SK-N-SH (cell line): ENCODE data around the gene CLINT1.

ENCODE experiments used
- EP300 ChIP-seq, 2 experiments: IDR thresholded peaks; 2 replicates each; pipeline versions ENCODE4 v1.4.0 to v1.6.1; 2012; ENCODE audit warnings: borderline replicate concordance in 1 of 2, low read depth in 1 of 2, low read length in 1 of 2
- EZH2phosphoT487 ChIP-seq: fragments of 200-600 bp; sonication (generic); IDR thresholded peaks from 2 replicates; pipeline ENCODE4 v1.6.1; 2017; ENCODE audit warnings: low read depth, mixed run types, mild to moderate bottlenecking, antibody characterized with exemption, moderate library complexity, borderline replicate concordance
- JUND ChIP-seq: IDR thresholded peaks from 2 replicates; pipeline ENCODE4 v1.4.0; 2012
- MAX ChIP-seq: IDR thresholded peaks from 2 replicates; pipeline ENCODE4 v1.4.0; 2012; ENCODE audit warnings: low read depth
- POLR2AphosphoS5 ChIP-seq: IDR thresholded peaks from 2 replicates; pipeline ENCODE4 v1.6.1; 2012; ENCODE audit warnings: low read depth, low read length
- RFX5 ChIP-seq: IDR thresholded peaks from 2 replicates; pipeline ENCODE4 v1.6.1; 2012; ENCODE audit warnings: mild to moderate bottlenecking, improper control_type of control experiment, low read length
- YY1 ChIP-seq: IDR thresholded peaks from 2 replicates; pipeline ENCODE4 v1.4.0; 2012; ENCODE audit warnings: low read depth, mild to moderate bottlenecking
- TF ChIP-seq, protein P1 (sequence below): IDR thresholded peaks from 2 replicates; pipeline ENCODE4 v1.4.0; 2012; ENCODE audit warnings: low read depth, borderline replicate concordance
- TF ChIP-seq, protein P2 (sequence below): fragments of 200-600 bp; sonication (generic); IDR thresholded peaks from 2 replicates; pipeline ENCODE4 v1.6.1; 2017; ENCODE audit warnings: antibody characterized with exemption, mild to moderate bottlenecking, moderate library complexity

- TF ChIP-seq, protein P1, sequence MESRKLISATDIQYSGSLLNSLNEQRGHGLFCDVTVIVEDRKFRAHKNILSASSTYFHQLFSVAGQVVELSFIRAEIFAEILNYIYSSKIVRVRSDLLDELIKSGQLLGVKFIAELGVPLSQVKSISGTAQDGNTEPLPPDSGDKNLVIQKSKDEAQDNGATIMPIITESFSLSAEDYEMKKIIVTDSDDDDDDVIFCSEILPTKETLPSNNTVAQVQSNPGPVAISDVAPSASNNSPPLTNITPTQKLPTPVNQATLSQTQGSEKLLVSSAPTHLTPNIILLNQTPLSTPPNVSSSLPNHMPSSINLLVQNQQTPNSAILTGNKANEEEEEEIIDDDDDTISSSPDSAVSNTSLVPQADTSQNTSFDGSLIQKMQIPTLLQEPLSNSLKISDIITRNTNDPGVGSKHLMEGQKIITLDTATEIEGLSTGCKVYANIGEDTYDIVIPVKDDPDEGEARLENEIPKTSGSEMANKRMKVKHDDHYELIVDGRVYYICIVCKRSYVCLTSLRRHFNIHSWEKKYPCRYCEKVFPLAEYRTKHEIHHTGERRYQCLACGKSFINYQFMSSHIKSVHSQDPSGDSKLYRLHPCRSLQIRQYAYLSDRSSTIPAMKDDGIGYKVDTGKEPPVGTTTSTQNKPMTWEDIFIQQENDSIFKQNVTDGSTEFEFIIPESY: no peak
- TF ChIP-seq, protein P2, sequence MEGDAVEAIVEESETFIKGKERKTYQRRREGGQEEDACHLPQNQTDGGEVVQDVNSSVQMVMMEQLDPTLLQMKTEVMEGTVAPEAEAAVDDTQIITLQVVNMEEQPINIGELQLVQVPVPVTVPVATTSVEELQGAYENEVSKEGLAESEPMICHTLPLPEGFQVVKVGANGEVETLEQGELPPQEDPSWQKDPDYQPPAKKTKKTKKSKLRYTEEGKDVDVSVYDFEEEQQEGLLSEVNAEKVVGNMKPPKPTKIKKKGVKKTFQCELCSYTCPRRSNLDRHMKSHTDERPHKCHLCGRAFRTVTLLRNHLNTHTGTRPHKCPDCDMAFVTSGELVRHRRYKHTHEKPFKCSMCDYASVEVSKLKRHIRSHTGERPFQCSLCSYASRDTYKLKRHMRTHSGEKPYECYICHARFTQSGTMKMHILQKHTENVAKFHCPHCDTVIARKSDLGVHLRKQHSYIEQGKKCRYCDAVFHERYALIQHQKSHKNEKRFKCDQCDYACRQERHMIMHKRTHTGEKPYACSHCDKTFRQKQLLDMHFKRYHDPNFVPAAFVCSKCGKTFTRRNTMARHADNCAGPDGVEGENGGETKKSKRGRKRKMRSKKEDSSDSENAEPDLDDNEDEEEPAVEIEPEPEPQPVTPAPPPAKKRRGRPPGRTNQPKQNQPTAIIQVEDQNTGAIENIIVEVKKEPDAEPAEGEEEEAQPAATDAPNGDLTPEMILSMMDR: no peak
- no peak for TF ChIP-seq JUND
- no peak for TF ChIP-seq MAX
- no peak for TF ChIP-seq RFX5
- no peak for TF ChIP-seq YY1
- no peak for TF ChIP-seq EZH2phosphoT487
- TF ChIP-seq EP300 (IDR thresholded peaks at IDR 0.05; ENCODE audit: borderline replicate concordance in 1 of 2, low read depth in 1 of 2, low read length in 1 of 2): no peak
- TF ChIP-seq POLR2AphosphoS5: no peak
These were observed 2.2 kb upstream of the CLINT1 start for GRCh38 chr5:157860898-157861890.
